B cell (primary cell): Measurements from ENCODE around the gene TBC1D17. TPM values are rescaled to one million over a fixed set of nuclear protein-coding genes. Genes with fewer than 3 reads are reported as not detected.

Experiments
- ATAC-seq: fragments of 200-7000 bp; cut with Tn5 transposase; one replicate; pipeline ENCODE4 v1.10.0; 2021; ENCODE audit warnings: low read depth, mild to moderate bottlenecking, moderate number of reproducible peaks, moderate library complexity
- CTCF ChIA-PET: fragments of 350-600 bp; sonication (Branson Sonifier 250); formaldehyde crosslinking; loops from one replicate; lab custom pipeline; 2021; ENCODE audit warnings: antibody characterized with exemption, inconsistent platforms; lab: Charles Lee
- POLR2A ChIA-PET: fragments of 350-600 bp; sonication (Branson Sonifier 250); formaldehyde crosslinking; loops from one replicate; lab custom pipeline; 2021; ENCODE audit warnings: antibody characterized with exemption; lab: Charles Lee
- DNase-seq: peaks from one replicate; pipeline ENCODE4 v3.0.0; 2013
- H2AFZ ChIP-seq: 2 replicates; pipeline ENCODE4 v1.6.1; 2012; ENCODE audit warnings: mild to moderate bottlenecking, low read depth, low read length; ENCODE audit not compliant: insufficient read depth, poor library complexity, severe bottlenecking
- H3K27ac ChIP-seq, 2 donors: 1 replicate in 1 of 2; 2 replicates in 1 of 2; pipeline ENCODE4 v1.5.1; 2012 to 2013; ENCODE audit warnings: low read length in 2 of 2, mild to moderate bottlenecking in 2 of 2, moderate library complexity in 1 of 2
- H3K27me3 ChIP-seq, 4 experiments: fragments of 200-600 bp in 1 of 4; sonication (generic) in 1 of 4; replicated peaks in 1 of 4; 1 replicate in 2 of 4; 2 replicates in 2 of 4; pipeline versions ENCODE4 v1.6.1 to v1.7.0; 2013 to 2016; ENCODE audit warnings: low read length in 3 of 4, mild to moderate bottlenecking in 2 of 4, mixed read lengths in 1 of 4, moderate library complexity in 1 of 4; ENCODE audit not compliant: insufficient read depth in 4 of 4, control insufficient read depth in 3 of 4; ENCODE audit errors: control extremely low read depth in 1 of 4
- H3K36me3 ChIP-seq, 2 experiments: replicated peaks in 1 of 2; 1 replicate in 1 of 2; 2 replicates in 1 of 2; pipeline versions ENCODE4 v1.6.1 to v1.7.1; 2013; ENCODE audit warnings: low read length in 1 of 2; ENCODE audit not compliant: insufficient read depth in 2 of 2, control insufficient read depth in 1 of 2; ENCODE audit errors: control extremely low read depth in 1 of 2, extremely low read depth in 1 of 2
- H3K4me1 ChIP-seq, 2 donors: fragments of 200-600 bp in 1 of 2; sonication (generic) in 1 of 2; 1 replicate in 1 of 2; 2 replicates in 1 of 2; pipeline versions ENCODE4 v1.5.1 to v1.6.1; 2013 to 2017; ENCODE audit warnings: low read length in 2 of 2; ENCODE audit not compliant: control insufficient read depth in 2 of 2, insufficient read depth in 2 of 2
- H3K4me2 ChIP-seq: replicated peaks from 2 replicates; pipeline ENCODE3; 2012; ENCODE audit warnings: mild to moderate bottlenecking, low read depth, low read length; ENCODE audit not compliant: poor library complexity, severe bottlenecking
- H3K4me3 ChIP-seq, 5 experiments: fragments of 200-600 bp in 1 of 5; sonication (generic) in 1 of 5; 1 replicate in 3 of 5; 2 replicates in 2 of 5; pipeline versions ENCODE4 v1.5.1 to v1.7.0; 2011 to 2016; ENCODE audit warnings: low read length in 4 of 5, mild to moderate bottlenecking in 4 of 5, low read depth in 2 of 5, control low read depth in 1 of 5, moderate library complexity in 1 of 5; ENCODE audit not compliant: insufficient read depth in 1 of 5; ENCODE audit errors: control extremely low read depth in 1 of 5, extremely low read depth in 1 of 5
- H3K79me2 ChIP-seq: fragments of 200-600 bp; sonication (generic); one replicate; pipeline ENCODE4 v1.6.0; 2016; ENCODE audit warnings: low read length; ENCODE audit not compliant: control insufficient read depth, insufficient read depth
- H3K9ac ChIP-seq: fragments of 200-600 bp; sonication (generic); 2 replicates; pipeline ENCODE4 v1.6.1; 2017; ENCODE audit warnings: mild to moderate bottlenecking, low read length, moderate library complexity
- H3K9me3 ChIP-seq, 3 donors: one replicate each; pipeline versions ENCODE4 v1.6.1 to v1.7.1; 2013; ENCODE audit warnings: low read length in 2 of 3; ENCODE audit not compliant: control insufficient read depth in 2 of 3, insufficient read depth in 1 of 3; ENCODE audit errors: control extremely low read depth in 1 of 3
- H4K20me1 ChIP-seq: 2 replicates; pipeline ENCODE4 v1.6.0; 2012; ENCODE audit warnings: mild to moderate bottlenecking, low read length; ENCODE audit not compliant: insufficient read depth, control insufficient read depth, poor library complexity, severe bottlenecking
- H3K27ac Mint-ChIP-seq: one replicate; pipeline ENCODE4 v1.8.0; 2021; ENCODE audit warnings: mixed read lengths
- H3K27me3 Mint-ChIP-seq: one replicate; pipeline ENCODE4 v1.8.0; 2021; ENCODE audit warnings: mixed read lengths
- H3K4me1 Mint-ChIP-seq: one replicate; pipeline ENCODE4 v1.8.0; 2021; ENCODE audit warnings: mixed read lengths
- H3K4me3 Mint-ChIP-seq: one replicate; pipeline ENCODE4 v1.8.0; 2021; ENCODE audit warnings: mixed read lengths
- H3K9me3 Mint-ChIP-seq: one replicate; pipeline ENCODE4 v1.8.0; 2022; ENCODE audit warnings: mixed read lengths; ENCODE audit not compliant: insufficient read depth
- CTCF ChIP-seq: fragments of 200-600 bp; IDR thresholded peaks from one replicate; pipeline ENCODE4 v1.8.0; 2022; ENCODE audit warnings: antibody characterized with exemption, mild to moderate bottlenecking
- EZH2 ChIP-seq: IDR thresholded peaks from 2 replicates; pipeline ENCODE4 v1.6.1; 2012; ENCODE audit warnings: borderline replicate concordance, low read depth, mild to moderate bottlenecking, moderate library complexity, low read length; ENCODE audit not compliant: insufficient read depth, poor library complexity, severe bottlenecking
- WGBS: methylation state at CpG from one replicate; pipeline ENCODE4 v1.1.5; 2013; ENCODE audit warnings: missing lambda C conversion rate; ENCODE audit not compliant: insufficient coverage; 5-methylcytosine and 5-hydroxymethylcytosine counted together
- intact Hi-C: fragments of 100-400 bp; cut with micrococcal nuclease; formaldehyde crosslinking; loops from one replicate; pipeline ENCODE4 v1.10.0; 2022
- polyA plus RNA-seq: library from polyadenylated mRNA; depleted of rRNA; stranded (reverse); fragments of >200 nt; gene quantifications from 2 replicates; pipeline ENCODE4 v1.2.3, GENCODE V29; 2012
- total RNA-seq, 2 donors: library from RNA; stranded (reverse); fragments of 120-200 nt in 1 of 2; gene quantifications; 1 replicate in 1 of 2; 2 replicates in 1 of 2; pipeline versions ENCODE4 v1.2.3 to v1.2.4, GENCODE V29; 2013 to 2022

Gene TBC1D17
- total and polyA plus RNA-seq, 2 donors (not counting 1 experiment from before 2014, with no cell fraction given) = 85.7 to 98.7 TPM

DNA sequence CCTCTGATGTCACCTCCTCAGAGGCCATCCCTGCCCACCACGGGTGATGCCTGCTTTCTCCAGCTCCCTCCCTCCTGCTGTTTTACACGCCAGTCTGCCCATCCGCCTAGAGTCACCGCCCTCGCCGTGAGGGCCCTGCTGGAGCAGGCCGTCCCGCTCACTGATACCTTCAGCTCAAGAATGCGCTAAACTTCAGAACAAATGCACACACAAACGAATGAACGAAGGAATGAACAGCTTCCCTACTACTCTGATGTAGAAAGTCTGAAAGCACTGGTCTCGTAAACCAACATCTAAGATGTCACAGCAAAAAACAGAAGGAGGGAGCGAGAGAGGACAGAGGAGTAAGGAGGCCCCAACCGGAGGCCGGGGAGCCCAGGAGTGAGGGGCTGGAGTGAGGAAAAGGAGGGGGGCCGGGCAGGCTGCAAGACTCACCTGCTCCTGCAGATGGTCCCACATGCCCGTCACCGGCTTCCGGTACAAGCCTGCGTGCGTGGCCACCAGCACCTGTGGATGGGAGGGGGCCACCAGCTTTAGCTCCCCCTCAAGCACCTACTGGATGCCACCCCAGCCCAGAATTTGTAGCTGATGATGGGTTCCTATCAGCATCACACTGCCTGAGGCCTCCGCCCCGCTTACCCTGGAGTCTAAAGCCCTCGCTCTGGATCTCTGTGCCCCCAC, 14.1 kb upstream of the TBC1D17 start:
- peaks cover 39% of the 10 kb centered on the region for H3K4me1 Mint-ChIP-seq
- POLR2A ChIA-PET = interaction anchor here (1.0 to 1.5 kb wide), 2 partner anchors 13 to 53 kb away, joined by 4 to 10 read pairs; partner anchors contain the start of gene PTOV1
- Histone ChIP-seq H3K4me1 (peaks cover 12 to 29% of the 10 kb centered on the region in 2 donors), H3K36me3 (peaks cover 0 to 54% of the 10 kb centered on the region in 2 experiments), H3K27ac (no peak overlapping the region), H3K79me2 (peaks cover 45% of the 10 kb centered on the region), H3K9ac (no peak overlapping the region), H3K4me3 (no peak overlapping the region), H3K27me3 (no peaks in the 10 kb centered on the region), H3K4me2 (no peak overlapping the region), H3K9me3 (peaks cover 0 to 11% (median 0%) of the 10 kb centered on the region in 3 donors), H2AFZ (no peak overlapping the region), H4K20me1 (peaks cover 69% of the 10 kb centered on the region)
- H3K27ac Mint-ChIP-seq = peak overlapping the region; percentile 47
- no peak overlapping the region for H3K4me3 Mint-ChIP-seq
- DNase-seq = no peak
- intact Hi-C loops = no loop called here
- TF ChIP-seq EZH2 = no peak
- no peak for TF ChIP-seq CTCF
- no peaks in the 10 kb centered on the region for H3K9me3 Mint-ChIP-seq
- CTCF ChIA-PET = interaction anchor here (0.6 to 0.9 kb wide), 3 partner anchors 12 to 419 kb away, joined by 3 to 4 read pairs (median 3); no protein-coding TSS in a partner anchor
- WGBS = 96% methylated on average over 19 of the region's 24 CpGs
- no peak for ATAC-seq
- H3K27me3 Mint-ChIP-seq = no peaks in the 10 kb centered on the region

- H3K4me1 ChIP-seq = peaks cover 18 to 35% of the 10 kb centered on the region in 2 donors
- H3K4me1 Mint-ChIP-seq = peaks cover 40% of the 10 kb centered on the region
- H2AFZ ChIP-seq = no peak overlapping the region
- ATAC-seq = no peak
- peaks cover 0 to 17% (median 0%) of the 10 kb centered on the region in 3 donors for H3K9me3 ChIP-seq
- no peak overlapping the region for H3K4me3 ChIP-seq
- POLR2A ChIA-PET = interaction anchor here (1.0 to 1.5 kb wide), 2 partner anchors 13 to 54 kb away, joined by 4 to 10 read pairs; partner anchors contain the start of gene PTOV1
- no peak overlapping the region for H3K4me3 Mint-ChIP-seq
- no peaks in the 10 kb centered on the region for H3K27me3 Mint-ChIP-seq
- CTCF ChIA-PET = interaction anchor here (0.6 kb wide), 1 partner anchor 419 kb away, joined by 4 read pairs; no protein-coding TSS in a partner anchor
- 97% methylated on average over 17 of the region's 17 CpGs for WGBS
- H3K79me2 ChIP-seq = peaks cover 45% of the 10 kb centered on the region
- no peak for DNase-seq
- peaks cover 63% of the 10 kb centered on the region for H4K20me1 ChIP-seq
- TF ChIP-seq CTCF (no peak), EZH2 (no peak)
- no peak overlapping the region for H3K9ac ChIP-seq
- H3K27me3 ChIP-seq = no peaks in the 10 kb centered on the region
- peaks cover 0 to 50% of the 10 kb centered on the region in 2 experiments for H3K36me3 ChIP-seq
- no peaks in the 10 kb centered on the region for H3K9me3 Mint-ChIP-seq
- no peak overlapping the region for H3K4me2 ChIP-seq
- intact Hi-C loops = no loop called here
- no peak overlapping the region for H3K27ac ChIP-seq
- no peak overlapping the region for H3K27ac Mint-ChIP-seq
These were observed 13.6 kb upstream of the TBC1D17 start for GRCh38 chr19:49863935-49864320.
